ENCODE measurements around the gene SPACA6.

SPACA6 gene

GRCh38 chr19:51739466-51740213, 46.5 kb downstream of the SPACA6 start:
- DNase-seq, result no peak

- peak; percentile 55 to 58 for DNase-seq
These were observed 47.2 kb downstream of the SPACA6 start for GRCh38 chr19:51740356-51740755.

DNA sequence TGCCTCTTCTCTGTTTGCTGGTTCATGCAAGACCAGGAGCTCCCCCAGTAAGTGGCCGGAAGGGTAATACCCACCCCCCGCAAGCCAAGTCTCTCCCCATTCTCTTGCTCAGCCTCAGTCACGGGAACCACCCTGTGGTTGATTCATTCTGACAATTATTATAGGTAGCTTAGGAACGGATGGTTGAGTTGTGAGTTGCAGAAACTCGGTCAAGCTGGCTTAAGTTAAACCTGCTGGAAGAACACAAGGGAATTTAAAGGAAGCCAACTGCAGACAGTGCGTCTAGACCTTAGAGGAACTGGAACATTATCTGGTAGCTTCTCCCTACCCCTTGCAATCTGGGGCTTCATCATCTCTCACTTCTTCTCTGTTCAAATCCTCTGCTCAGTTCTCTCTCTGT, 49.7 kb downstream of the SPACA6 start:
- DNase-seq, result no peak

GRCh38 chr19:51743405-51743804, 50.3 kb downstream of the SPACA6 start:
- DNase-seq, result no peak

DNA sequence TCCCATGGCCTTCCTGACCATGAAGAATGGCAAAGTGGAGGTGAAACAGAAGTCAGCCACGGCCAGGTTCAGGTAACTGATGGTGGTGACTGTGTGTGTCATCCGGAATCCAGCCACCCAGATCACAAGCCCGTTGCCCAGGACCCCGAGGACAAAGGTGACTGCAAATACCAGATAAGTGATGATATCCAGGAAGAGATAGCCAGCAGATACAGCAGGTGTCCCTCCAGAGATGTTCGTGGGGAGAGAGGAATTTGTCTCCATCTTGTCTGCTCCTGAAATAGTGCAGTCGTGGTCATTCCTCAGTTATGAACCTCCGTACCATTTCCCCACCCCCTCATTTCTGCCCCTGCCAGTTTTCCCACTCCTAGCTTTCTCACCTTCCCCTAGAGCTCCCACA, 53.6 kb downstream of the SPACA6 start:
- DNase-seq, result no peak

DNA sequence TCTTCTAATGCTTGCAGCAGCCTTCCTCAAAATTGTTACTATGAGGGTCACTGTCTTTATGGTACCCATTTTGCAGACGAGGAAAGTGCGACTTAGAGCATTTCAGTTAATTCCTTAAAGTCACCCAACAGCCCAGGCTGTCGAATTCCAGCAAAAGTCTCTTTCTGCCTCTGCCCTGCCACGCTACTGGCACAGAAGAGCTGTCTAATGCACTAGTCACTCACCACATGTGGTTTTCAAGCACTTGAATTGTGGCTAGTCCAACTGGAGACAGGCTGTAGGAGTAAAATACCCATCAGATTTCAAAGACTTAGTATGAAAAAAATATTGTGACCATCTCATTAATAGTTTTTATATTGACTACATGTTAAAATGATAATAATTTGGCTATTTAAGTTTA, 56.8 kb downstream of the SPACA6 start:
- no peak for DNase-seq

DNA sequence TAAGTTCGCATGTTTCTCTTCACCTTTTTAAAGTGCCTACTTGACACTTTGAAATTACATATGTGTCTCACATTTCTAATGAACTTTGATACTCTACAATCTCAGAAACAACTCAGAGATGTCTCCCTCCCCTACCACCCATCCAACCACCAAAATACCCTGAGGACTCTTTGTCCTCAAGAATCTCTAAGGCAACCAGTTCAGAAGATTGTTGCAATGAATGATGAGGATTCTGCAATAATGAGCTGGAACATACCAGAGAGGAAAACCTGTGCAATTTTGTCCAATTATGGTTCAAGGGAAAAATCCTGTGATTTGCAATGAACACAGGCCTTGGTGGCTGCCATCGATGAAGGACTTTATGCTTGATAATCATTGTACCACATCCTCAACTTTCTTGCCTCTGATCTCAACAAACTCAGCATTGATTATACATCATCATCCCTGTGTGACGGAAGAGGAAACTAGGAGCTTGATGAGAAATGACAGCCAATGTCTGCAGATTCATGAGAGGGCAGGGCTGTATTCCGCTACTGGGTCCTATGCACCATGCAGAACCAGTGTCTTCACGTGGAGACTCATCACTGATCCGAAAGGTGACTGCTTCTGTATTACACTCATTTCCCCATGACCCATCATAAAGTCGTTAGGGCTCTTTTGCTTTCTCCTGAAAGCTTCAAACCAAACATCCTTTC, 57.4 kb downstream of the SPACA6 start:
- DNase-seq, result peak; percentile 49 to 53

GRCh38 chr19:51751655-51752054, 58.5 kb downstream of the SPACA6 start, which contains the start of gene FPR1:
FPR1 (minus strand) TSS chr19:51751878; CDS start chr19:51746994, 4,884 bp downstream.
- peak; percentile 80 to 88 for DNase-seq

- peak; percentile 89 to 94 for DNase-seq
These were observed 61.0 kb downstream of the SPACA6 start for GRCh38 chr19:51754109-51754508.

- no peak for DNase-seq
These were observed 61.6 kb downstream of the SPACA6 start for GRCh38 chr19:51754770-51755169.
